ENCODE results near the gene NGEF.

DNA sequence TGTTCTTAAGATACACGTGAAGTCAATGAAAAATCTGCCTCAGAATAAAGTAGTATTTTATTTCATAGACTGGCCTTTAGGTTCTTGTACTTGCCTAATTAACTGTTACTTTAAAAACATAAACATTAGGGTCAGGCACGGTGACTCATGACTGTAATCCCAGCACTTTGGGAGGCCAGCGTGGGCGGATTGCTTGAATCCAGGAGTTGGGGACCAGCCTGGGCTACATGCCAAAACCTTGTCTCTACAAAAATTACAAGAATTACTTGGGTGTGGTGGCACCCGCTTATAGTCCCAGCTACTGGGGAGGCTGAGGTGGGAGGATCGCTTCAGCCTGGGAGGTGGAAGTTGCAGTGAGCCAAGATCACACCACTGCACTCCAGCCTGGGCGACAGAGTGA, 159.0 kb downstream of the NGEF start:
- TF ChIP-seq POLR2A (IDR thresholded peaks at IDR 0.05; ENCODE audit: low read length): no peak
- TF ChIP-seq GATA1 (IDR thresholded peaks at IDR 0.05; ENCODE audit: low read depth, low read length): no peak

All from erythroblast (primary cell).